ENCODE measurements around the gene DNAH7. TPM values are rescaled to one million over a fixed set of nuclear protein-coding genes. Genes with fewer than 3 reads are reported as not detected.

The DNAH7 gene
- total and polyA plus RNA-seq, 10 of the 15 experiments (the other 5 are each of a cell fraction or from before 2014, with no cell fraction given), result 0.05 to 0.61 (median 0.16) TPM

DNA sequence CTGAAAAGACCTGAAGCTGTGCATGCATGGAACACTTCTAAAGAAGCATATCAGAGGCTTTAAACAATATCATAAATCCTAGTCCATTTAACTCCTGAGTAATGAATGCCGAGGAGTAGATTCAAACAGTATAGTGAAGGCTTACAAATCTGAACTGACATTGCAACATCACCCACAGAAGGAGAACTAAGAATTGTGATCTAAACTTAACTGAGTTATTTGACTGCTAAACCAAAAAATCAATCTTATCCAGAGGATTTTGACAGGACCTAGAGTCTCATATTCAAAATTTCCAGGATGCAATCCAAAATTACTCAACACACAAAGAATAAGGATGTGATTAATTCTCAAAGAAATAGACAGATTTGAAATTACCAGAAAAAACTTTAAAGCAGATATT is 230.6 kb downstream of the DNAH7 start:
- DNase-seq (ENCODE audit: low read depth, low spot score), result no peak
- no peak overlapping the region for H2AFZ ChIP-seq (ENCODE audit: control insufficient read depth, low read depth, low read length)
- no peaks in the 10 kb centered on the region for H3K4me1 ChIP-seq (ENCODE audit: control insufficient read depth, insufficient read depth, low read length)
- no peaks in the 10 kb centered on the region for H3K27me3 ChIP-seq (replicated peaks in 1 of 2; ENCODE audit: control insufficient read depth in 2 of 2, insufficient read depth in 2 of 2, low read length in 1 of 2)
- 91% methylated on average over 1 of the region's 1 CpG for WGBS (ENCODE audit: insufficient coverage, insufficient replicate concordance, low lambda C conversion rate, missing lambda C conversion rate)
- TF ChIP-seq ZBTB33 (IDR thresholded peaks at IDR 0.05), result no peak
- no peak for TF ChIP-seq JUNB (IDR thresholded peaks at IDR 0.05)
- FAIRE-seq, result no peak
- H3K4me2 ChIP-seq (ENCODE audit: control insufficient read depth, insufficient read depth), result no peak overlapping the region
- no peak overlapping the region for H3K9ac ChIP-seq (ENCODE audit: control insufficient read depth, insufficient read depth, low read length)
- intact Hi-C loops (cut with micrococcal nuclease; ENCODE audit: unreplicated experiment) (no loop called here), in situ Hi-C loops (cut with MboI) (no loop called here)
- no peak overlapping the region for H3K27ac ChIP-seq (ENCODE audit: control insufficient read depth, insufficient read depth)
- BruUV-seq (replicated peaks), result no TSS peak
- ChIA-PET POLR2A (no interaction called here), RAD21 (ENCODE audit: unreplicated experiment) (no interaction called here), CTCF (no interaction called here), SMC1A (ENCODE audit: uncharacterized antibody, unreplicated experiment) (no interaction called here)
- no peaks in the 10 kb centered on the region for H3K79me2 ChIP-seq (ENCODE audit: control insufficient read depth, insufficient read depth, low read length)
- H3K36me3 ChIP-seq (ENCODE audit: control insufficient read depth in 2 of 2, insufficient read depth in 2 of 2, low read length in 1 of 2), result no peaks in the 10 kb centered on the region
- no peaks in the 10 kb centered on the region for H3K9me3 ChIP-seq (replicated peaks; ENCODE audit: control insufficient read depth, insufficient read depth, low read length)
- no peak for ATAC-seq
- no peaks in the 10 kb centered on the region for H4K20me1 ChIP-seq (ENCODE audit: control insufficient read depth, insufficient read depth)
- no peak overlapping the region for H3K4me3 ChIP-seq

- 0% methylated on average over 2 of the region's 2 CpGs for WGBS (ENCODE audit: insufficient coverage, insufficient replicate concordance, low lambda C conversion rate, missing lambda C conversion rate)
- CTCF ChIA-PET, result interaction anchor here (1.0 kb wide), 1 partner anchor 231 kb away, joined by 3 read pairs; no protein-coding TSS in a partner anchor
- Histone ChIP-seq H3K9ac (ENCODE audit: control insufficient read depth, insufficient read depth, low read length) (no peak overlapping the region), H3K9me3 (replicated peaks; ENCODE audit: control insufficient read depth, insufficient read depth, low read length) (no peaks in the 10 kb centered on the region), H3K27me3 (replicated peaks in 1 of 2; ENCODE audit: control insufficient read depth in 2 of 2, insufficient read depth in 2 of 2, low read length in 1 of 2) (no peaks in the 10 kb centered on the region), H3K4me2 (ENCODE audit: control insufficient read depth, insufficient read depth) (no peak overlapping the region), H3K27ac (ENCODE audit: control insufficient read depth, insufficient read depth) (no peak overlapping the region), H4K20me1 (ENCODE audit: control insufficient read depth, insufficient read depth) (no peaks in the 10 kb centered on the region), H3K36me3 (ENCODE audit: control insufficient read depth in 2 of 2, insufficient read depth in 2 of 2, low read length in 1 of 2) (no peaks in the 10 kb centered on the region), H3K4me3 (no peak overlapping the region), H2AFZ (ENCODE audit: control insufficient read depth, low read depth, low read length) (no peak overlapping the region), H3K4me1 (ENCODE audit: control insufficient read depth, insufficient read depth, low read length) (no peaks in the 10 kb centered on the region), H3K79me2 (ENCODE audit: control insufficient read depth, insufficient read depth, low read length) (no peaks in the 10 kb centered on the region)
- in situ Hi-C loops (cut with MboI) (no loop called here), intact Hi-C loops (cut with micrococcal nuclease; ENCODE audit: unreplicated experiment) (no loop called here)
- no peak for ATAC-seq
- POLR2A ChIA-PET, result no interaction called here
- no peak for DNase-seq (ENCODE audit: low read depth, low spot score)
- SMC1A ChIA-PET (ENCODE audit: uncharacterized antibody, unreplicated experiment), result no interaction called here
- RAD21 ChIA-PET (ENCODE audit: unreplicated experiment), result interaction anchor here (0.5 kb wide), 1 partner anchor 70 kb away, joined by 3 read pairs; no protein-coding TSS in a partner anchor
- FAIRE-seq, result no peak
- BruUV-seq (replicated peaks), result no TSS peak
- TF ChIP-seq, protein P1, sequence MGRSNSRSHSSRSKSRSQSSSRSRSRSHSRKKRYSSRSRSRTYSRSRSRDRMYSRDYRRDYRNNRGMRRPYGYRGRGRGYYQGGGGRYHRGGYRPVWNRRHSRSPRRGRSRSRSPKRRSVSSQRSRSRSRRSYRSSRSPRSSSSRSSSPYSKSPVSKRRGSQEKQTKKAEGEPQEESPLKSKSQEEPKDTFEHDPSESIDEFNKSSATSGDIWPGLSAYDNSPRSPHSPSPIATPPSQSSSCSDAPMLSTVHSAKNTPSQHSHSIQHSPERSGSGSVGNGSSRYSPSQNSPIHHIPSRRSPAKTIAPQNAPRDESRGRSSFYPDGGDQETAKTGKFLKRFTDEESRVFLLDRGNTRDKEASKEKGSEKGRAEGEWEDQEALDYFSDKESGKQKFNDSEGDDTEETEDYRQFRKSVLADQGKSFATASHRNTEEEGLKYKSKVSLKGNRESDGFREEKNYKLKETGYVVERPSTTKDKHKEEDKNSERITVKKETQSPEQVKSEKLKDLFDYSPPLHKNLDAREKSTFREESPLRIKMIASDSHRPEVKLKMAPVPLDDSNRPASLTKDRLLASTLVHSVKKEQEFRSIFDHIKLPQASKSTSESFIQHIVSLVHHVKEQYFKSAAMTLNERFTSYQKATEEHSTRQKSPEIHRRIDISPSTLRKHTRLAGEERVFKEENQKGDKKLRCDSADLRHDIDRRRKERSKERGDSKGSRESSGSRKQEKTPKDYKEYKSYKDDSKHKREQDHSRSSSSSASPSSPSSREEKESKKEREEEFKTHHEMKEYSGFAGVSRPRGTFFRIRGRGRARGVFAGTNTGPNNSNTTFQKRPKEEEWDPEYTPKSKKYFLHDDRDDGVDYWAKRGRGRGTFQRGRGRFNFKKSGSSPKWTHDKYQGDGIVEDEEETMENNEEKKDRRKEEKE (IDR thresholded peaks at IDR 0.05), result no peak
- TF ChIP-seq STAT3 (IDR thresholded peaks at IDR 0.05; ENCODE audit: low read depth, low read length), result no peak
- TF ChIP-seq SREBF2 (IDR thresholded peaks at IDR 0.05; ENCODE audit: low read length), result no peak
- TF ChIP-seq GATAD2B (conservative IDR thresholded peaks at IDR 0.05; ENCODE audit: low read depth), result no peak
- TF ChIP-seq CREM (IDR thresholded peaks at IDR 0.05; ENCODE audit: low read depth), result no peak
- no peak for TF ChIP-seq KLF5 (IDR thresholded peaks at IDR 0.05; ENCODE audit: partially characterized antibody)
- TF ChIP-seq EGR1 (IDR thresholded peaks at IDR 0.05; ENCODE audit: borderline replicate concordance in 1 of 2, low read depth in 2 of 2, low read length in 2 of 2), result no peak
- no peak for TF ChIP-seq TCF3 (IDR thresholded peaks at IDR 0.05; ENCODE audit: borderline replicate concordance, insufficient read depth, low read depth, low read length)
- no peak for TF ChIP-seq TCF12 (IDR thresholded peaks at IDR 0.05; ENCODE audit: low read depth, low read length)
- no peak for TF ChIP-seq ZNF274 (IDR thresholded peaks at IDR 0.05; ENCODE audit: insufficient read depth, insufficient read length)
- no peak for TF ChIP-seq CHD1 (IDR thresholded peaks at IDR 0.05; ENCODE audit: low read depth, low read length)
- TF ChIP-seq TCF7 (IDR thresholded peaks at IDR 0.05; ENCODE audit: borderline replicate concordance), result no peak
- TF ChIP-seq RAD51 (IDR thresholded peaks at IDR 0.05), result no peak
Observed at GRCh38 chr2:195836002-195836401, 232.6 kb downstream of the DNAH7 start.
